Measurements from ENCODE around the gene DRC1. TPM values are rescaled to one million over a fixed set of nuclear protein-coding genes. Genes with fewer than 3 reads are reported as not detected.

DRC1 gene
- total RNA-seq, 1 experiment from 2014 or later = 0.18 TPM

DNA sequence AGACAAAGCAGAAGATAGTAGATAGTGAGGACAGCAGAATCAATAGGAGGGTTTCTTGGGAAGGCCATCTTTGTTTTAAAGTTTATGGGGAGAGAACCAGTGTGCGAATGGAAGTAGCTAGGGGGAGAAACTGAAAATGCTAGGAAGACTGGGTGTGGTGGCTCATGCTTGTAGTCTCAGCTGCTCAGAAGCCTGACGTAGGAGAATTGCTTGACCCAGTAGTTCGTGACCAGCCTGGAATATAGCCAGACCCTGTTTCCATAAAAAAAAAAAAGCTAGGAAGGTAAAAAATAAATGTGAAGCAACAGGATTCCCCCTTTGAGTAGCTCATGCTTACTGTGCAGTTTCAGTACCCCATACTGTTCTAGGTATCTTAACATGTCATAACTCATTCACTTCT, 19.2 kb upstream of the DRC1 start:
- peaks cover 8% of the 10 kb centered on the region; the same call in 1 of the 2 replicates for H3K36me3 ChIP-seq (ENCODE audit: control insufficient read depth, insufficient read depth, low read length)
- no TSS peak for BruUV-seq (replicated peaks)
- no peak for TF ChIP-seq POLR2AphosphoS5 (IDR thresholded peaks at IDR 0.05; ENCODE audit: low read depth, low read length)
- TF ChIP-seq, protein P1, sequence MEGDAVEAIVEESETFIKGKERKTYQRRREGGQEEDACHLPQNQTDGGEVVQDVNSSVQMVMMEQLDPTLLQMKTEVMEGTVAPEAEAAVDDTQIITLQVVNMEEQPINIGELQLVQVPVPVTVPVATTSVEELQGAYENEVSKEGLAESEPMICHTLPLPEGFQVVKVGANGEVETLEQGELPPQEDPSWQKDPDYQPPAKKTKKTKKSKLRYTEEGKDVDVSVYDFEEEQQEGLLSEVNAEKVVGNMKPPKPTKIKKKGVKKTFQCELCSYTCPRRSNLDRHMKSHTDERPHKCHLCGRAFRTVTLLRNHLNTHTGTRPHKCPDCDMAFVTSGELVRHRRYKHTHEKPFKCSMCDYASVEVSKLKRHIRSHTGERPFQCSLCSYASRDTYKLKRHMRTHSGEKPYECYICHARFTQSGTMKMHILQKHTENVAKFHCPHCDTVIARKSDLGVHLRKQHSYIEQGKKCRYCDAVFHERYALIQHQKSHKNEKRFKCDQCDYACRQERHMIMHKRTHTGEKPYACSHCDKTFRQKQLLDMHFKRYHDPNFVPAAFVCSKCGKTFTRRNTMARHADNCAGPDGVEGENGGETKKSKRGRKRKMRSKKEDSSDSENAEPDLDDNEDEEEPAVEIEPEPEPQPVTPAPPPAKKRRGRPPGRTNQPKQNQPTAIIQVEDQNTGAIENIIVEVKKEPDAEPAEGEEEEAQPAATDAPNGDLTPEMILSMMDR (IDR thresholded peaks at IDR 0.05) = no peak
- no peak for TF ChIP-seq TCF7L2 (IDR thresholded peaks at IDR 0.05; ENCODE audit: low read depth, low read length)
- TF ChIP-seq, protein P2, sequence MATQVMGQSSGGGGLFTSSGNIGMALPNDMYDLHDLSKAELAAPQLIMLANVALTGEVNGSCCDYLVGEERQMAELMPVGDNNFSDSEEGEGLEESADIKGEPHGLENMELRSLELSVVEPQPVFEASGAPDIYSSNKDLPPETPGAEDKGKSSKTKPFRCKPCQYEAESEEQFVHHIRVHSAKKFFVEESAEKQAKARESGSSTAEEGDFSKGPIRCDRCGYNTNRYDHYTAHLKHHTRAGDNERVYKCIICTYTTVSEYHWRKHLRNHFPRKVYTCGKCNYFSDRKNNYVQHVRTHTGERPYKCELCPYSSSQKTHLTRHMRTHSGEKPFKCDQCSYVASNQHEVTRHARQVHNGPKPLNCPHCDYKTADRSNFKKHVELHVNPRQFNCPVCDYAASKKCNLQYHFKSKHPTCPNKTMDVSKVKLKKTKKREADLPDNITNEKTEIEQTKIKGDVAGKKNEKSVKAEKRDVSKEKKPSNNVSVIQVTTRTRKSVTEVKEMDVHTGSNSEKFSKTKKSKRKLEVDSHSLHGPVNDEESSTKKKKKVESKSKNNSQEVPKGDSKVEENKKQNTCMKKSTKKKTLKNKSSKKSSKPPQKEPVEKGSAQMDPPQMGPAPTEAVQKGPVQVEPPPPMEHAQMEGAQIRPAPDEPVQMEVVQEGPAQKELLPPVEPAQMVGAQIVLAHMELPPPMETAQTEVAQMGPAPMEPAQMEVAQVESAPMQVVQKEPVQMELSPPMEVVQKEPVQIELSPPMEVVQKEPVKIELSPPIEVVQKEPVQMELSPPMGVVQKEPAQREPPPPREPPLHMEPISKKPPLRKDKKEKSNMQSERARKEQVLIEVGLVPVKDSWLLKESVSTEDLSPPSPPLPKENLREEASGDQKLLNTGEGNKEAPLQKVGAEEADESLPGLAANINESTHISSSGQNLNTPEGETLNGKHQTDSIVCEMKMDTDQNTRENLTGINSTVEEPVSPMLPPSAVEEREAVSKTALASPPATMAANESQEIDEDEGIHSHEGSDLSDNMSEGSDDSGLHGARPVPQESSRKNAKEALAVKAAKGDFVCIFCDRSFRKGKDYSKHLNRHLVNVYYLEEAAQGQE (IDR thresholded peaks at IDR 0.05; ENCODE audit: insufficient read depth in 1 of 2, low read depth in 2 of 2, low read length in 1 of 2) = no peak
- TF ChIP-seq SIN3A (IDR thresholded peaks at IDR 0.05; ENCODE audit: borderline replicate concordance, insufficient read depth, low read depth, low read length) = no peak
- H3K27ac ChIP-seq (ENCODE audit: low read length) = no peak overlapping the region
- in situ Hi-C loops (cut with HindIII; ENCODE audit: low pct_unique_long_range_greater_than_20kb, low sequenced_read_pairs) (no loop called here), intact Hi-C loops (cut with micrococcal nuclease; ENCODE audit: unreplicated experiment) (no loop called here)
- no peak for ATAC-seq
- no peak overlapping the region for H3K4me3 ChIP-seq (ENCODE audit: low read depth in 2 of 2, low read length in 2 of 2)
- H3K4me1 ChIP-seq (ENCODE audit: control insufficient read depth, insufficient read depth, low read length) = no peaks in the 10 kb centered on the region
- no peaks in the 10 kb centered on the region for H3K27me3 ChIP-seq (ENCODE audit: control insufficient read depth, insufficient read depth, low read length)
- POLR2A ChIA-PET = no interaction called here
- no peaks in the 10 kb centered on the region for H3K9me3 ChIP-seq (ENCODE audit: control insufficient read depth, insufficient read depth, low read depth, low read length)
- CTCF ChIA-PET = no interaction called here
- no peak for DNase-seq (ENCODE audit: low read depth, low spot score)

DNA sequence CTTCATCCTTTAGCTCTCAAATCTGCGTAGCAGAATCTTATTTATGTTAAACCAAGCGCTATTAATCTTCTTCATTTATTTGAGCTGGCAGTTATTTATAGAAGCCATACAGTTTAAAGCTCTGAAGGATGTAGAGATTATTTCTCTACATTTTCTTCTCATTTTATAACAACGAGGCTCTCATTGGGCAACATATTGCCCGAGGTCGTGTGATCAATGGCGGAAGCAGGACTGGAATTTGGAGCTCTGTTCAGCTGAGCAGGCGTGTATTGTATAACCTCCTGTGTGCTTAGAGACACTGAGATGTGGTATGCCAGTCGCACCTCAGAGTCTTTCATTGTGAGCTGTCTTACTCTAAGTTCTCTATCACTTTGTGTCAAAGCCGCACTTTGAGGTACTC, 17.5 kb upstream of the DRC1 start:
- intact Hi-C loops (cut with micrococcal nuclease; ENCODE audit: unreplicated experiment) (no loop called here), in situ Hi-C loops (cut with HindIII; ENCODE audit: low pct_unique_long_range_greater_than_20kb, low sequenced_read_pairs) (no loop called here)
- TF ChIP-seq SIN3A (IDR thresholded peaks at IDR 0.05; ENCODE audit: borderline replicate concordance, insufficient read depth, low read depth, low read length) (no peak), TCF7L2 (IDR thresholded peaks at IDR 0.05; ENCODE audit: low read depth, low read length) (no peak), POLR2AphosphoS5 (IDR thresholded peaks at IDR 0.05; ENCODE audit: low read depth, low read length) (no peak)
- TF ChIP-seq, protein P2 (IDR thresholded peaks at IDR 0.05; ENCODE audit: insufficient read depth in 1 of 2, low read depth in 2 of 2, low read length in 1 of 2) = no peak
- TF ChIP-seq, protein P1 (IDR thresholded peaks at IDR 0.05) = no peak
- Histone ChIP-seq H3K36me3 (ENCODE audit: control insufficient read depth, insufficient read depth, low read length) (peaks cover 18% of the 10 kb centered on the region), H3K27ac (ENCODE audit: low read length) (no peak overlapping the region), H3K27me3 (ENCODE audit: control insufficient read depth, insufficient read depth, low read length) (no peaks in the 10 kb centered on the region), H3K4me1 (ENCODE audit: control insufficient read depth, insufficient read depth, low read length) (no peaks in the 10 kb centered on the region), H3K9me3 (ENCODE audit: control insufficient read depth, insufficient read depth, low read depth, low read length) (no peaks in the 10 kb centered on the region), H3K4me3 (ENCODE audit: low read depth in 2 of 2, low read length in 2 of 2) (no peak overlapping the region)
- no peak for DNase-seq (ENCODE audit: low read depth, low spot score)
- CTCF ChIA-PET = no interaction called here
- no peak for ATAC-seq
- BruUV-seq (replicated peaks) = no TSS peak
- POLR2A ChIA-PET = interaction anchor here (0.6 to 0.7 kb wide), 2 partner anchors 175 to 177 kb away, joined by 3 read pairs; no protein-coding TSS in a partner anchor
